SU-DHL-6 (cell line): ENCODE measurements around the gene HERC4.

Experiments
- H2AFZ ChIP-seq: fragments of 200-600 bp; sonication (generic); 2 replicates; pipeline ENCODE4 v1.6.1; 2014; ENCODE audit warnings: low read depth, mild to moderate bottlenecking, moderate library complexity, mixed read lengths, antibody characterized with exemption, low read length; ENCODE audit not compliant: severe bottlenecking
- H3F3A ChIP-seq: fragments of 200-600 bp; shearing (Covaris generic); 2 replicates; pipeline ENCODE4 v1.6.0; 2016; ENCODE audit warnings: antibody characterized with exemption, mild to moderate bottlenecking; ENCODE audit not compliant: insufficient read depth
- H3K27ac ChIP-seq: fragments of 200-600 bp; sonication (generic); 2 replicates; pipeline ENCODE4 v1.5.1; 2016; ENCODE audit warnings: low read depth, mild to moderate bottlenecking, low read length, moderate library complexity, mixed read lengths
- H3K27me3 ChIP-seq: fragments of 200-600 bp; sonication (generic), shearing (Covaris generic); 2 replicates; pipeline ENCODE4 v1.6.0; 2014; ENCODE audit warnings: mild to moderate bottlenecking, low read length
- H3K36me3 ChIP-seq: fragments of 200-600 bp; sonication (generic); 2 replicates; pipeline ENCODE4 v1.6.1; 2014; ENCODE audit warnings: mild to moderate bottlenecking, low read length, mixed read lengths
- H3K4me2 ChIP-seq: fragments of 300-600, 200-600 bp; shearing (Covaris generic), sonication (generic); 2 replicates; pipeline ENCODE4 v1.6.0; 2014; ENCODE audit warnings: low read length, low read depth, mild to moderate bottlenecking; ENCODE audit not compliant: poor library complexity, severe bottlenecking
- H3K4me3 ChIP-seq: fragments of 200-600 bp; sonication (generic); 2 replicates; pipeline ENCODE4 v1.5.1; 2014; ENCODE audit warnings: antibody characterized with exemption, low read length, mild to moderate bottlenecking, mixed read lengths; ENCODE audit not compliant: insufficient read depth, poor library complexity, severe bottlenecking
- H3K79me2 ChIP-seq: fragments of 200-600 bp; sonication (generic); 2 replicates; pipeline ENCODE4 v1.6.1; 2014; ENCODE audit warnings: mild to moderate bottlenecking, low read length, moderate library complexity; ENCODE audit not compliant: insufficient read depth
- H3K9ac ChIP-seq: fragments of 200-600 bp; sonication (generic); 2 replicates; pipeline ENCODE4 v1.7.0; 2014; ENCODE audit warnings: mild to moderate bottlenecking, low read length
- H3K9me2 ChIP-seq: fragments of 200-600 bp; sonication (generic); replicated peaks from 2 replicates; pipeline ENCODE4 v1.6.1; 2014; ENCODE audit warnings: low read length; ENCODE audit not compliant: insufficient read depth
- H3K9me3 ChIP-seq: fragments of 200-600 bp; sonication (generic); 2 replicates; pipeline ENCODE4 v1.6.1; 2014; ENCODE audit warnings: low read length, mixed read lengths; ENCODE audit not compliant: insufficient read depth
- H4K20me1 ChIP-seq: fragments of 200-600 bp; sonication (generic); 2 replicates; pipeline ENCODE4 v1.6.1; 2014; ENCODE audit warnings: low read depth, mild to moderate bottlenecking, antibody characterized with exemption, low read length, moderate library complexity, mixed read lengths
- CTCF ChIP-seq: fragments of 200-600 bp; sonication (generic); IDR thresholded peaks from one replicate; pipeline ENCODE4 v1.5.1; 2017; ENCODE audit warnings: antibody characterized with exemption, mild to moderate bottlenecking, low read length, moderate library complexity; ENCODE audit not compliant: insufficient read depth, poor library complexity, severe bottlenecking
- EZH2phosphoT487 ChIP-seq: fragments of 200-600 bp; sonication (generic), shearing (Covaris generic); conservative IDR thresholded peaks from 2 replicates; pipeline ENCODE4 v1.6.1; 2018; ENCODE audit warnings: mild to moderate bottlenecking, antibody characterized with exemption, low read length, moderate library complexity, mixed read lengths

HERC4 gene

GRCh38 chr10:67914777-67915340 is 160.2 kb downstream of the HERC4 start:
- no peaks in the 10 kb centered on the region for H3K9me2 ChIP-seq
- H3K27ac ChIP-seq = no peak overlapping the region
- H4K20me1 ChIP-seq = no peaks in the 10 kb centered on the region
- TF ChIP-seq CTCF (no peak), EZH2phosphoT487 (no peak)
- peaks cover 23% of the 10 kb centered on the region; the same call in 1 of the 2 replicates for H3F3A ChIP-seq
- H3K4me2 ChIP-seq = no peak overlapping the region
- H3K9ac ChIP-seq = no peak overlapping the region
- no peaks in the 10 kb centered on the region for H3K79me2 ChIP-seq
- no peaks in the 10 kb centered on the region for H3K27me3 ChIP-seq
- peaks cover 51% of the 10 kb centered on the region; the same call in 1 of the 2 replicates for H3K36me3 ChIP-seq
- H2AFZ ChIP-seq = no peak overlapping the region
- no peak overlapping the region for H3K4me3 ChIP-seq
- H3K9me3 ChIP-seq = no peaks in the 10 kb centered on the region

GRCh38 chr10:67912331-67912946 is 162.6 kb downstream of the HERC4 start:
- Histone ChIP-seq H3K9ac (no peak overlapping the region), H3K4me3 (no peak overlapping the region), H3K27me3 (no peaks in the 10 kb centered on the region), H3K36me3 (peaks cover 59% of the 10 kb centered on the region; the same call in 1 of the 2 replicates), H3K4me2 (no peak overlapping the region), H3K9me3 (no peaks in the 10 kb centered on the region), H3K27ac (no peak overlapping the region), H3F3A (peaks cover 14% of the 10 kb centered on the region; the same call in 1 of the 2 replicates), H3K79me2 (no peaks in the 10 kb centered on the region), H2AFZ (no peak overlapping the region), H3K9me2 (no peaks in the 10 kb centered on the region), H4K20me1 (no peaks in the 10 kb centered on the region)
- TF ChIP-seq EZH2phosphoT487 = no peak
- no peak for TF ChIP-seq CTCF

- Histone ChIP-seq H3K9ac (no peak overlapping the region), H3K4me3 (no peak overlapping the region), H3K4me2 (no peak overlapping the region), H4K20me1 (peaks cover 11% of the 10 kb centered on the region; the same call in 1 of the 2 replicates), H3K27ac (no peak overlapping the region), H3K9me3 (no peaks in the 10 kb centered on the region), H3K79me2 (peaks cover 67% of the 10 kb centered on the region), H3F3A (no peaks in the 10 kb centered on the region; the same call in 1 of the 2 replicates), H3K36me3 (peaks cover 46% of the 10 kb centered on the region; the same call in 1 of the 2 replicates), H2AFZ (no peak overlapping the region), H3K27me3 (no peaks in the 10 kb centered on the region), H3K9me2 (no peaks in the 10 kb centered on the region)
- no peak for TF ChIP-seq EZH2phosphoT487
- no peak for TF ChIP-seq CTCF
Observed at GRCh38 chr10:67903581-67903980, 171.5 kb downstream of the HERC4 start.
